GM20431 (cell line): Measurements from ENCODE around the gene MAP10.

Experiments used
- in situ Hi-C: fragments of 300-500 bp; cut with MseI, MboI; formaldehyde crosslinking; loops from one replicate; pipeline ENCODE4 v1.15.0; 2020; ENCODE audit warnings: low sequenced_read_pairs; ENCODE audit not compliant: unreplicated experiment

The MAP10 gene

GRCh38 chr1:232795497-232796053 is 9.6 kb upstream of the MAP10 start:
- in situ Hi-C loops: no loop called here

DNA sequence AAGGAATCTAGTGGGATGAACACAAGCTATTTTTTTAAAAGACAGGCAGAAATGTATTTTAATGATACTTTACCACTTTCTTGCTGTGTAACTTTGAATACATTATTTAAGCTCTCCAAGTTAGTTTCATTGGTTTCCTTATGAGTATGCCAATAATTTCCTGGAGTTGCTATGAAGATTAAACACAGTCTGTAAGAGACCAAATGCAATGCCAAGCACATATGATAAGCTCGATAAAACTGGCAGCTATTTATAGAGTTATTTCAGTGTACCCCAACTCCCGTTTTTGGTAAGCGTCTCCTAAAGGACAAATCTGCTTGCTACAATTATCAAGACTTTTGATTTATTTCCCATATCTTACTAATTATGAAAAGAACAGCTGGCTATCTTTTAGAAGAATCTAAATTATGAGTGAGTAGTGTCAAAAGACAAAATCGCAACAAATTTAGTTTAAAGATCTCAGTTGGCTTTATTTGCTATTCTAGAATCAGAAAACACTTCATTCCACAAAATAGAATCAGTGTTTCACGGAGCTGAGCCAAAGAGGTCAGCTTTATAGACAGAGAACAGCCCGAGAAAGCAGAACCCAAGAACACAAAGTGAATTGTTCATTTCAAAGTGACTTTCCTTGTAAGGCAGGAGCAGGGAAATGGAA is 7.2 kb upstream of the MAP10 start:
- in situ Hi-C loops: no loop called here

- in situ Hi-C loops: no loop called here
Observed at GRCh38 chr1:232798920-232799319, 6.3 kb upstream of the MAP10 start.

- in situ Hi-C loops: no loop called here
Observed at GRCh38 chr1:232806186-232806510, 932 bp downstream of the MAP10 start.

GRCh38 chr1:232810856-232811255 is 5.6 kb downstream of the MAP10 start:
- in situ Hi-C loops: no loop called here

GRCh38 chr1:232812560-232812959 is 7.3 kb downstream of the MAP10 start:
- in situ Hi-C loops: no loop called here

DNA sequence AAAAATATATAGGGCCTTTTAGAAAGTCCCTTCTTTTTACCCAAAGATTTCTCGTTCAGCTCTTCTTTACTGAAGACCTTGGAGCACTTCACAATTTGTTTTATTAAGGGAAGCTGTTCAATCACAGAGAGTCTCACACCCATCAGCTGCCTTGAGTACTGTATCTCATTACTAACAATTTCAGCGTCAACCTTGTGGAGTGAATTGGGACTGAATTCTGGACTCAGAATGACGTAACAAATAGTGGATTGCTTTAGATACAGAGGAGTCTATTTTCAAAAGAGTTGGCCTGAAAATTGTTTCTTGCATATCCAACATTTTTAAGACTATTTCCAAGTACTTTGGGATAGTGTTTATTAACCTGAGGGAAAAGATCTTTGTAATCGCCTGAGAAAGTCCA is 7.9 kb downstream of the MAP10 start:
- in situ Hi-C loops: no loop called here

- in situ Hi-C loops: no loop called here
Observed at GRCh38 chr1:232813760-232814159, 8.5 kb downstream of the MAP10 start.

GRCh38 chr1:232816324-232816723 is 11.1 kb downstream of the MAP10 start:
- in situ Hi-C loops: no loop called here

GRCh38 chr1:232818040-232818439 is 12.8 kb downstream of the MAP10 start:
- in situ Hi-C loops: no loop called here

DNA sequence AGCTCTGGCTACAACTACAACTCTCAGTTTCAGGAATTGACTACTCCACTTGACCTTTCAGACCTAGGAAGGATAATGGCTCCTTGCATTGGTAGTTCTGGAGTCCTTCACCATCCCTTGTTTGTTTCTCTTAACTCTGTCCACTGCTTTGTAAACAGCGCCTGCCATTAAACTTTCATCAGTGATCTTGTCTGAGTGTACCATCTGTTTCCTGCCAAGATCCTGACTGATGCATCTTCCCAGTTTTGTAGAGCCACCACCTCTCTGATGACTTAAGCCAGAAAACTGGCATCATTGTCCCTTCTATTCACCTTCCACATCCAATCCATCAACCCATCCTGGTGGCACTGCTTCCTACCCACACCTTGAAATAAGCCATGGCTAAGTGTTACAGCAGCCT is 15.2 kb downstream of the MAP10 start:
- in situ Hi-C loops: no loop called here

GRCh38 chr1:232822530-232822929 is 17.3 kb downstream of the MAP10 start:
- in situ Hi-C loops: no loop called here

DNA sequence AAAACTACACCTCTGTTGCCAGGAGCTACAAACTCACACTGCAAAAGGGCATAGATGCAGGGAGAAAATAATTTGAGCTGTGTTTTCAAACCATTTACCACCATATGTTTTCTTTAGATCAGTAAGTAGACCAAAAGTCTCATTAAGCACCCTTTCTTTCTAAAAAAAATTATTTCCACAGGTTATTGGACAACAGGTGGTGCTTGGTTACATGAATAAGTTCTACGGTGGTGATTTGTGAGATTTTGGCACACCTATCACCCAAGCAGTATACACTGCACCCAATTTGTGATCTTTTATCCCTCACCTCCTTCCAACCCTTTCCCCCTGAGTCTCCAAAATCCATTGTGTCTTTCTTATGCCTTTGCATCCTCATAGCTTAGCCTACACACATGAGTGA is 21.1 kb downstream of the MAP10 start:
- in situ Hi-C loops: no loop called here

DNA sequence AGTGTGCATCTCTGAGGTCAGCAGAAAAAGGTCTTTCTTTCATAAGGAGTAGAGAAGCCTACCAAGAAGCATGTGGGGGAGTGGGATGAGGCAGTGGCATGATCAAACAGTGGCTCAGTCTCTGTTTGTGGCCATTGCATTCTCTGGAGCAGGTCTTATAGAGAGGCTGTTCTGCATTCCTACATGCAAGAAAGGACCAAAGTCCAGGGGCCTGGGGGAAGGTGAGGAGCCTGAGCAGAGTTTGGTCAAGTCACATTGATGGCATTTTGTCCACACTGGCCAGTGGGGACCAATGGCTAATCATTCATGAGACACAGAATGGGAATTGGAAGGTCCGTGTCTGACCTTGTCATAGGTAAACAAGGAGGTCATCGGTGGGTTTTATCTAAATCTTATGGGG is 25.4 kb downstream of the MAP10 start:
- in situ Hi-C loops: no loop called here

DNA sequence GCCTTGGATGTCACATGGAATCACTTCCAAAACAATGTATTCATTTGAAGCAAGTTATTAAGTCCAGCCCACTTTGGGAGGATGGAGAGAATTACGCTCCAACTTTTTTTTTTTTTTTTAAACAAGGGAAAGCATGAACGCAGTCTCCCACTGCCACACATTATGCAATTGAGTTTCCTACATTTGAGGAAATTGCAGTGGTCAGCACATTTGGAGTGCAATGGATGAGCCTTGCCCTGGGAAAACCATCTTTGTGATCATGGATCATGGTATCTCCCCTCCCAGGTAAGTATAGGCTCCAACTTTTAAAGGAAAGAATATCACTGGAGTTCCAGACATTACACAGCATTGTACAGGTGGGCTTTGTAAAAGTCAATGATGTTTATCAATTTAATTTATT is 26.7 kb downstream of the MAP10 start:
- in situ Hi-C loops: no loop called here

DNA sequence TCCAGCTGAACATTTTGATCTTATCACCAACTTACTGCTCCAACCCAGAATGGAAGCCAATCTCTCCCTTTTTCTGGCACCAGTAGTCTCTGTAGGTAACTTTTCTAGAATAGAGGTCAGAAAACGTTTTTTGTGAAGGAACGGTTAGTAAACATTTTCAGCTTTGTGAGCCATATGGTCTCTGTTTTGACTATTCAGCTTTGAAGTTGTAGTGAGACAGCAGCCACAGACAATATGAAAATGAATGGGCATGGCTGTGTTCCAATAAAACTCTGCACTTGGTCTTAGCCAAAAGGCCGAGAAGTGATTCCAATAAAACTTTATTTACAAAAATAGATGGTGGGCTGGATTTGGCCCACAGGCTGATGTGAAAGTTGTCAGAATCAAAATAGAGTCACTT is 28.9 kb downstream of the MAP10 start:
- in situ Hi-C loops: no loop called here

DNA sequence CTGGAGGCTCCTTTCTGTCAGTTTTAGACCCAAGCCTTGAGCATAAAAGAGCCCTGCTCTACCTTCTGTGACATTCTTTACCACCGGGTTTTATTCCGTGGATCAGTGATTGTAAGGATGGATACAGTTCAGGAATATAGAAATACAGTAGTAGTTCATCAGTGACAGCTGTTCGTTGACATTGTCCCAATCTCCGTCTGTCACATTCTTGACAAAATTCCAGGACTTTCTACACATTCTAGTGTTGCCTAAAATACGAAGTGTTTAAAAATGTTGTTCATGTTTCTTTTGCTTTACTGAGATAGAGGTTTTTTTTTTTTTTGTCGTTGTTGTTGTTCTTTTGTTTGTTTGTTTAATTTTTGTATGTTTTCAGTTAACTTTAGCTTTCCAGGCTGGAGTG is 29.9 kb downstream of the MAP10 start:
- in situ Hi-C loops: no loop called here

GRCh38 chr1:232837087-232837486 is 31.9 kb downstream of the MAP10 start:
- in situ Hi-C loops: no loop called here

- in situ Hi-C loops: no loop called here
Observed at GRCh38 chr1:232841823-232842565, 36.8 kb downstream of the MAP10 start.

GRCh38 chr1:232844791-232845190 is 39.6 kb downstream of the MAP10 start:
- in situ Hi-C loops: no loop called here

- in situ Hi-C loops: no loop called here
Observed at GRCh38 chr1:232845406-232845955, 40.3 kb downstream of the MAP10 start.
